Testis (tissue), 3 donors: ENCODE measurements around the gene WFIKKN1. TPM values are rescaled to one million over a fixed set of nuclear protein-coding genes. Genes with fewer than 3 reads are reported as not detected.

Experiments
- DNase-seq: peaks from one replicate; pipeline ENCODE4 v3.0.0-alpha.2; 2019
- H3K27ac ChIP-seq, 2 donors: fragments of 200-600 bp; sonication (generic); one replicate each; pipeline ENCODE4 v1.5.1; 2019
- H3K27me3 ChIP-seq: fragments of 200-600 bp; sonication (generic); one replicate; pipeline ENCODE4 v1.5.1; 2019
- H3K36me3 ChIP-seq: fragments of 200-600 bp; sonication (generic); one replicate; pipeline ENCODE4 v1.5.1; 2017; ENCODE audit warnings: low read depth; ENCODE audit errors: missing control alignments
- H3K4me1 ChIP-seq: fragments of 200-600 bp; sonication (generic); one replicate; pipeline ENCODE4 v1.5.1; 2019
- H3K4me3 ChIP-seq, 2 donors: fragments of 200-600 bp; sonication (generic); one replicate each; pipeline ENCODE4 v1.5.1; 2017 to 2019
- H3K9me3 ChIP-seq: fragments of 200-600 bp; sonication (generic); one replicate; pipeline ENCODE4 v1.5.1; 2017
- POLR2A ChIP-seq: fragments of 450-650 bp; IDR thresholded peaks from one replicate; pipeline ENCODE4 v1.6.1; 2017; ENCODE audit warnings: antibody characterized with exemption, mild to moderate bottlenecking, moderate library complexity
- WGBS, 2 donors: methylation state at CpG; one replicate each; pipeline ENCODE4 v1.1.5; 2018; 5-methylcytosine and 5-hydroxymethylcytosine counted together
- intact Hi-C: fragments of 100-400 bp; cut with DNase I; formaldehyde crosslinking; loops from one replicate; pipeline ENCODE4 v1.15.1; 2023; ENCODE audit warnings: low total_unique reads
- polyA plus RNA-seq: library from polyadenylated mRNA; stranded (reverse); fragments of 350-450 nt; fragmentation: Illumina TruSeq; extraction: RNeasy Lipid Tissue Mini Kit (QIAGEN cat#74804); gene quantifications from one replicate; pipeline ENCODE4 v1.2.3, GENCODE V29; 2014; ENCODE audit warnings: low read depth, low replicate concordance; ENCODE audit not compliant: insufficient read depth
- total RNA-seq, 2 donors: library from RNA; depleted of rRNA; stranded (reverse); fragments of >200 nt; gene quantifications; one replicate each; pipeline ENCODE4 v1.2.3, GENCODE V29; 2016
- TF ChIP-seq, protein P1 (sequence below), 3 experiments: fragments of 450-650 bp in 2 of 3; fragments of 200-600 bp in 1 of 3; sonication (generic) in 1 of 3; IDR thresholded peaks; one replicate each; pipeline ENCODE4 v1.5.1; 2016 to 2019; ENCODE audit warnings: antibody characterized with exemption in 3 of 3, mild to moderate bottlenecking in 2 of 3, moderate library complexity in 1 of 3

Gene WFIKKN1
- total and polyA plus RNA-seq, 3 donors from 2014 or later = 1.1 to 10.5 (median 3.5) TPM

DNA sequence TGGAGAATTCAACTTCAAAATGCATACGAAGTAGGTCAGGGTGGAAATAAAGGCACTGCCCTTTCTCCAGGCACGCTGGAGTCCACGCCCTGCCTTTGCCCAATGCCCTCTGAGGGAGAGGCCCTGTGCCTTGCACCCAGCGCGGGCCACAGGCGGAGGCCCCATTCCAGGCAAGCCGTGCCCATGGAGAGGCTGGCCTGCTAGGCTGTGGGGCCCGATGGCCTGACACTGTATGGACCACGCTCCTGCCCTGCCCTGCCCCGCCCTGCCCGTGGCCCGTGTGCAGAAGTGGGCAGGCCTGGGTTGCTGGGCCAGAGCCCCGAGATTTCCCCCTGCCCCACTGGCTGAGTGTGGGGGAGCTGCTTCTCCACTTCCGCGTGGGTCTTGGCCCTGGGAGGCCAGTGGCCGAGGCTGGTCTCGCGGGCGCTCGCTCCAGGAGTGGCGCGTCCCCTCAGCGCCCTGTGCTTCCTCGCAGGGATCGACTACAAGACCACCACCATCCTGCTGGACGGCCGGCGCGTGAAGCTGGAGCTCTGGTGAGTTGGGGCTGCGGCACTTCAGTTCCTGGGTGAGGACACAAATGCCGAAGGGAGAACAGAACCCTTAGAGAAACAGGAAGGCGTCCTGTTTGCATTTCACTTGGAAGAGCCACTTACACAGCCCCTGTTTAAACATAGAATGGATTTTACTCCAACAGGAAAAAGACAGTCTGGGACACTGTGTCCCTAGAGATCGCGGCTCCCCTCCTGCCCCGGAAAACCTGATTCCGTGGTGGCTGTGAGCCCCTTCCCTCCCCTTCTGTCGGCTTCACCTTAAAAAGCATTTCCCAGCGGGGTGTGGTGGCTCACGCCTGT is 13.8 kb upstream of the WFIKKN1 start:
- Histone ChIP-seq H3K36me3 (no peaks in the 10 kb centered on the region), H3K4me3 (no peak overlapping the region), H3K27ac (no peak overlapping the region), H3K4me1 (peaks cover 4% of the 10 kb centered on the region), H3K27me3 (no peaks in the 10 kb centered on the region), H3K9me3 (no peaks in the 10 kb centered on the region)
- intact Hi-C loops = no loop called here
- no peak for TF ChIP-seq POLR2A
- TF ChIP-seq, protein P1, sequence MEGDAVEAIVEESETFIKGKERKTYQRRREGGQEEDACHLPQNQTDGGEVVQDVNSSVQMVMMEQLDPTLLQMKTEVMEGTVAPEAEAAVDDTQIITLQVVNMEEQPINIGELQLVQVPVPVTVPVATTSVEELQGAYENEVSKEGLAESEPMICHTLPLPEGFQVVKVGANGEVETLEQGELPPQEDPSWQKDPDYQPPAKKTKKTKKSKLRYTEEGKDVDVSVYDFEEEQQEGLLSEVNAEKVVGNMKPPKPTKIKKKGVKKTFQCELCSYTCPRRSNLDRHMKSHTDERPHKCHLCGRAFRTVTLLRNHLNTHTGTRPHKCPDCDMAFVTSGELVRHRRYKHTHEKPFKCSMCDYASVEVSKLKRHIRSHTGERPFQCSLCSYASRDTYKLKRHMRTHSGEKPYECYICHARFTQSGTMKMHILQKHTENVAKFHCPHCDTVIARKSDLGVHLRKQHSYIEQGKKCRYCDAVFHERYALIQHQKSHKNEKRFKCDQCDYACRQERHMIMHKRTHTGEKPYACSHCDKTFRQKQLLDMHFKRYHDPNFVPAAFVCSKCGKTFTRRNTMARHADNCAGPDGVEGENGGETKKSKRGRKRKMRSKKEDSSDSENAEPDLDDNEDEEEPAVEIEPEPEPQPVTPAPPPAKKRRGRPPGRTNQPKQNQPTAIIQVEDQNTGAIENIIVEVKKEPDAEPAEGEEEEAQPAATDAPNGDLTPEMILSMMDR (IDR thresholded peaks at IDR 0.05) = no peak
- no peak for DNase-seq
- 96 to 97% methylated on average over 26 to 38 of the region's 39 CpGs for WGBS, 2 donors

- Histone ChIP-seq H3K4me3 (no peak overlapping the region), H3K9me3 (no peaks in the 10 kb centered on the region), H3K4me1 (peaks cover 4% of the 10 kb centered on the region), H3K27me3 (no peaks in the 10 kb centered on the region), H3K36me3 (no peaks in the 10 kb centered on the region), H3K27ac (no peak overlapping the region)
- 90 to 92% methylated on average over 14 to 16 of the region's 16 CpGs for WGBS, 2 donors
- DNase-seq = no peak
- no peak for TF ChIP-seq POLR2A
- TF ChIP-seq, protein P1 (IDR thresholded peaks at IDR 0.05) = no peak
- intact Hi-C loops = no loop called here
Observed at GRCh38 chr16:617855-618254, 12.9 kb upstream of the WFIKKN1 start.

DNA sequence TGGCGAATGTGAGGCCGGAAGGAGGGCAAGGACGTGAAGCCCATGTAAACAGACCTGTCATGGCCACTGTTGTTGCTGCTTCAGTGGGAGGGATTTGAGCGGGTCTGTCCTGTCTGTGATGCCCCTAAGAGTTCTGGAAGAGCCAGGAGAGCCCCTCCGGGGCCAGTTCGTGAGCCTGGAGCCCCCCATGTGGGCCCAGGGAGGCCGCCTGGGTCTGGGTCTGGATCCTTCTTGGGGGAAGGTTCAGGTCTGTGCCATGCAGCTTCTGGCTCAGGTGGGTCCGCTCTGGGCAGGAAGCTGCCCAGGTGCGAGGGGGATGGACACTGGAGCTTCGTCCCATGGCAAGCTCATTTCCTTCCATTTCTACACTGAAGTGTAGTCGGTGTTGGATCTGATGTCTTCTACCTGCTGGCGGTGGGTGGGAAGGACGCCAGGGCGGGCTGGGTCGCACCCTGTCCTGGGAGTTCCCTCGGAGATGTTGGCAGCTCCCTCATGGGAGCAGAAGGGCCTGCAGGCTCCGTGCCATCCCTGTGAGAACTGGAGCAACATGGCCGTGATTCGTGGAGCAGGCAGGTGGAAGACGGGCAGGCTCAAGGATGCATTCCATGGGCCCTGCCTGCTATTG is 11.2 kb upstream of the WFIKKN1 start:
- intact Hi-C loops = no loop called here

DNA sequence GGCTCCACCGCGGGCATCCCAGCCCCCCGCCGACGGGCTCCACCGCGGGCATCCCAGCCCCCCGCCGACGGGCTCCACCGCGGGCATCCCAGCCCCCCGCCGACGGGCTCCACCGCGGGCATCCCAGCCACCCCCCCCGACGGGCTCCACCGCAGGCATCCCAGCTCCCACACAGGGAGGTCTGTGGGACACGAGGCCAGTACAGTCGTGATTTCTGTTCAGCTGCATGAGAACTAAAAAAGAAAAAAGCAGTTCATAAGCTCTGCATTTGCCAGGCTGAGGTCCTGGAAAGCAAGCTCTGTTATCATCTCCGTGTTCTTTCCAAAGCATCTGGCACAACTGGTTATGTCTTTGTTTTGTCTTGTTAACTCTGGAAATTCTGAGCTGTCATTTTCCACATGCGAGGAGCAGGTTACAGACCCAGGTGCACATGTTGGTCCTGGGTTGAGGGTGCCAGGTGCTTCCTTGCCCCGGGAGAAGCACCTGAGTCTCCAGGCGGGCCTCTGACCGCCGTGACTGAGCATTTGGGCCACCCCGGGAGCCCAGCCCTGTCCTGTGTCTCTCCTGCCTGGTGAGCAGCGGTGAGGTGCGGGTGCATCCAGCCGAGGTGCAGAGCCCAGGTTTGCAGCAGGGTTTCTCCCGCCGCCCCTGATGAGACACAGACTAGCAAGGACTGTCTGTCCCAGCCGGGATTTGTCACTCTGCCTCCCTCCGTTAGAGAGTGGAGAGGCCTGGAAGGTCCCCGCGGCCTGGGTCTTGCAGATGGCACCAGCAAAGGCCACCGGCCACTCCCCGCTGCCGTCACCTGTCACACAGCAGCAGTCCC is 9.9 kb upstream of the WFIKKN1 start:
- WGBS, 2 donors = 61 to 62% methylated on average over 11 to 39 of the region's 41 CpGs
- intact Hi-C loops = no loop called here
- Histone ChIP-seq H3K4me3 (no peak overlapping the region), H3K27me3 (no peaks in the 10 kb centered on the region), H3K4me1 (peaks cover 4% of the 10 kb centered on the region), H3K9me3 (no peaks in the 10 kb centered on the region), H3K36me3 (no peaks in the 10 kb centered on the region), H3K27ac (no peak overlapping the region)
- no peak for DNase-seq
- TF ChIP-seq POLR2A = no peak
- TF ChIP-seq, protein P1 (IDR thresholded peaks at IDR 0.05) = no peak

More for the DNA sequence above, 11.2 kb upstream of the WFIKKN1 start:
- no peak overlapping the region for H3K27ac ChIP-seq
- no peaks in the 10 kb centered on the region for H3K27me3 ChIP-seq
- TF ChIP-seq POLR2A = no peak
- TF ChIP-seq, protein P1 (IDR thresholded peaks at IDR 0.05) = no peak
- WGBS, 2 donors = 91 to 99% methylated on average over 13 to 20 of the region's 20 CpGs
- H3K36me3 ChIP-seq = no peaks in the 10 kb centered on the region
- DNase-seq = no peak
- H3K4me1 ChIP-seq = peaks cover 4% of the 10 kb centered on the region
- H3K4me3 ChIP-seq = no peak overlapping the region
- H3K9me3 ChIP-seq = no peaks in the 10 kb centered on the region
